SU-DHL-6 (cell line): ENCODE data around the gene CDKN2C.
A peak's percentile ranks its signal among the peaks of the same experiment; 100 is the strongest.

Experiments
- H2AFZ ChIP-seq: fragments of 200-600 bp; sonication (generic); 2 replicates; pipeline ENCODE4 v1.6.1; 2014; ENCODE audit warnings: low read depth, mild to moderate bottlenecking, moderate library complexity, mixed read lengths, antibody characterized with exemption, low read length; ENCODE audit not compliant: severe bottlenecking
- H3F3A ChIP-seq: fragments of 200-600 bp; shearing (Covaris generic); 2 replicates; pipeline ENCODE4 v1.6.0; 2016; ENCODE audit warnings: antibody characterized with exemption, mild to moderate bottlenecking; ENCODE audit not compliant: insufficient read depth
- H3K27ac ChIP-seq: fragments of 200-600 bp; sonication (generic); 2 replicates; pipeline ENCODE4 v1.5.1; 2016; ENCODE audit warnings: low read depth, mild to moderate bottlenecking, low read length, moderate library complexity, mixed read lengths
- H3K27me3 ChIP-seq: fragments of 200-600 bp; sonication (generic), shearing (Covaris generic); 2 replicates; pipeline ENCODE4 v1.6.0; 2014; ENCODE audit warnings: mild to moderate bottlenecking, low read length
- H3K36me3 ChIP-seq: fragments of 200-600 bp; sonication (generic); 2 replicates; pipeline ENCODE4 v1.6.1; 2014; ENCODE audit warnings: mild to moderate bottlenecking, low read length, mixed read lengths
- H3K4me2 ChIP-seq: fragments of 300-600, 200-600 bp; shearing (Covaris generic), sonication (generic); 2 replicates; pipeline ENCODE4 v1.6.0; 2014; ENCODE audit warnings: low read length, low read depth, mild to moderate bottlenecking; ENCODE audit not compliant: poor library complexity, severe bottlenecking
- H3K4me3 ChIP-seq: fragments of 200-600 bp; sonication (generic); 2 replicates; pipeline ENCODE4 v1.5.1; 2014; ENCODE audit warnings: antibody characterized with exemption, low read length, mild to moderate bottlenecking, mixed read lengths; ENCODE audit not compliant: insufficient read depth, poor library complexity, severe bottlenecking
- H3K79me2 ChIP-seq: fragments of 200-600 bp; sonication (generic); 2 replicates; pipeline ENCODE4 v1.6.1; 2014; ENCODE audit warnings: mild to moderate bottlenecking, low read length, moderate library complexity; ENCODE audit not compliant: insufficient read depth
- H3K9ac ChIP-seq: fragments of 200-600 bp; sonication (generic); 2 replicates; pipeline ENCODE4 v1.7.0; 2014; ENCODE audit warnings: mild to moderate bottlenecking, low read length
- H3K9me2 ChIP-seq: fragments of 200-600 bp; sonication (generic); replicated peaks from 2 replicates; pipeline ENCODE4 v1.6.1; 2014; ENCODE audit warnings: low read length; ENCODE audit not compliant: insufficient read depth
- H3K9me3 ChIP-seq: fragments of 200-600 bp; sonication (generic); 2 replicates; pipeline ENCODE4 v1.6.1; 2014; ENCODE audit warnings: low read length, mixed read lengths; ENCODE audit not compliant: insufficient read depth
- H4K20me1 ChIP-seq: fragments of 200-600 bp; sonication (generic); 2 replicates; pipeline ENCODE4 v1.6.1; 2014; ENCODE audit warnings: low read depth, mild to moderate bottlenecking, antibody characterized with exemption, low read length, moderate library complexity, mixed read lengths
- EZH2phosphoT487 ChIP-seq: fragments of 200-600 bp; sonication (generic), shearing (Covaris generic); conservative IDR thresholded peaks from 2 replicates; pipeline ENCODE4 v1.6.1; 2018; ENCODE audit warnings: mild to moderate bottlenecking, antibody characterized with exemption, low read length, moderate library complexity, mixed read lengths
- TF ChIP-seq, protein P1 (sequence below): fragments of 200-600 bp; sonication (generic); IDR thresholded peaks from one replicate; pipeline ENCODE4 v1.5.1; 2017; ENCODE audit warnings: antibody characterized with exemption, mild to moderate bottlenecking, low read length, moderate library complexity; ENCODE audit not compliant: insufficient read depth, poor library complexity, severe bottlenecking

The CDKN2C gene

GRCh38 chr1:50966991-50967390, 3.1 kb upstream of the CDKN2C start:
- H3K79me2 ChIP-seq, result peaks cover 31% of the 10 kb centered on the region
- peak overlapping the region; percentile 49 for H2AFZ ChIP-seq
- H3K4me3 ChIP-seq, result peak overlapping the region; percentile 94
- H3K9me2 ChIP-seq, result no peaks in the 10 kb centered on the region
- TF ChIP-seq, protein P1, sequence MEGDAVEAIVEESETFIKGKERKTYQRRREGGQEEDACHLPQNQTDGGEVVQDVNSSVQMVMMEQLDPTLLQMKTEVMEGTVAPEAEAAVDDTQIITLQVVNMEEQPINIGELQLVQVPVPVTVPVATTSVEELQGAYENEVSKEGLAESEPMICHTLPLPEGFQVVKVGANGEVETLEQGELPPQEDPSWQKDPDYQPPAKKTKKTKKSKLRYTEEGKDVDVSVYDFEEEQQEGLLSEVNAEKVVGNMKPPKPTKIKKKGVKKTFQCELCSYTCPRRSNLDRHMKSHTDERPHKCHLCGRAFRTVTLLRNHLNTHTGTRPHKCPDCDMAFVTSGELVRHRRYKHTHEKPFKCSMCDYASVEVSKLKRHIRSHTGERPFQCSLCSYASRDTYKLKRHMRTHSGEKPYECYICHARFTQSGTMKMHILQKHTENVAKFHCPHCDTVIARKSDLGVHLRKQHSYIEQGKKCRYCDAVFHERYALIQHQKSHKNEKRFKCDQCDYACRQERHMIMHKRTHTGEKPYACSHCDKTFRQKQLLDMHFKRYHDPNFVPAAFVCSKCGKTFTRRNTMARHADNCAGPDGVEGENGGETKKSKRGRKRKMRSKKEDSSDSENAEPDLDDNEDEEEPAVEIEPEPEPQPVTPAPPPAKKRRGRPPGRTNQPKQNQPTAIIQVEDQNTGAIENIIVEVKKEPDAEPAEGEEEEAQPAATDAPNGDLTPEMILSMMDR, result no peak
- TF ChIP-seq EZH2phosphoT487, result no peak
- H3K9me3 ChIP-seq, result no peaks in the 10 kb centered on the region
- peaks cover 17% of the 10 kb centered on the region for H3K36me3 ChIP-seq
- H3K27ac ChIP-seq, result peak overlapping the region; percentile 99; the same call in 1 of the 2 replicates
- H4K20me1 ChIP-seq, result peaks cover 11% of the 10 kb centered on the region
- peak overlapping the region; percentile 83 for H3K4me2 ChIP-seq
- peak overlapping the region; percentile 99 for H3K9ac ChIP-seq
- H3K27me3 ChIP-seq, result no peaks in the 10 kb centered on the region
- H3F3A ChIP-seq, result peaks cover 48% of the 10 kb centered on the region

- no peaks in the 10 kb centered on the region for H3K27me3 ChIP-seq
- peaks cover 36% of the 10 kb centered on the region for H3K79me2 ChIP-seq
- H3K36me3 ChIP-seq, result peaks cover 21% of the 10 kb centered on the region
- H3K27ac ChIP-seq, result peak overlapping the region; percentile 99
- H3K9me3 ChIP-seq, result no peaks in the 10 kb centered on the region
- H2AFZ ChIP-seq, result peak overlapping the region; percentile 49
- H3K4me2 ChIP-seq, result peak overlapping the region; percentile 83
- H3K9ac ChIP-seq, result peak overlapping the region; percentile 99
- no peaks in the 10 kb centered on the region for H3K9me2 ChIP-seq
- H3F3A ChIP-seq, result peaks cover 51% of the 10 kb centered on the region
- TF ChIP-seq, protein P1, result no peak
- no peak for TF ChIP-seq EZH2phosphoT487
- H3K4me3 ChIP-seq, result peak overlapping the region; percentile 94
- peaks cover 12% of the 10 kb centered on the region for H4K20me1 ChIP-seq
Measured at GRCh38 chr1:50967416-50968157, 2.5 kb upstream of the CDKN2C start.

DNA sequence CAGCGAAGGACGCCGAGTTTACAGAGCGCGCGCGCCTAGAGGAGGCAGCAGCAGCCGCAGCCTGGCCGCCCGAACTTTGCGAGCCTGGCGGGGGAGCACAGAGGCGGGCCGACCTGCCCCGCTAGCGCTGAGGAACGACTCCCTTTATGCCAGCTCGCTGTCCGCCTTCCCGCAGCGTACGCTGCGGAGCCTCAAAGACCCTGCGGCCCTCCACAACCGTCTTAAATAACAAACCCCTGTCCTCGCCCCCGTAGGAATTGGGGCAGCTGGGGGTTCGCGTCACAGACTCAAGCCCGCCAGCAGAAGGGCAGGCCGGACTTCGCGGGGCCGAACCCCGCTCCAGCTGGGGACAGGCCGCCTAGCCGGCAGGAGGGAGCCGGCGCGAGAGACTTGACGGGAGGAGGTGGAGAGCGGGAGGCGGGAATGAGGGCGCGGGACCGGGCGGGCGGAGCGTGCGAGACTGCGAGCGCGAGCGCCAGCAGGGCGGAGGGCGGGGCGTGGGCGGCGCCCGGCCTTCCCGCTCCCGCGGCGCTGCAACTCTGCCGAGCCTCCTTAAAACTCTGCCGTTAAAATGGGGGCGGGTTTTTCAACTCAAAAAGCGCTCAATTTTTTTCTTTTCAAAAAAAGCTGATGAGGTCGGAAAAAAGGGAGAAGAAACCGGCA, 1.8 kb upstream of the CDKN2C start:
- Histone ChIP-seq H3K79me2 (peaks cover 43% of the 10 kb centered on the region), H3K4me2 (peak overlapping the region; percentile 83), H3K4me3 (peak overlapping the region; percentile 94), H3K9me3 (no peaks in the 10 kb centered on the region), H3K36me3 (peaks cover 28% of the 10 kb centered on the region), H4K20me1 (peaks cover 12% of the 10 kb centered on the region), H3K9me2 (no peaks in the 10 kb centered on the region), H2AFZ (peak overlapping the region; percentile 89), H3F3A (peaks cover 51% of the 10 kb centered on the region), H3K27me3 (no peaks in the 10 kb centered on the region), H3K27ac (peak overlapping the region; percentile 99), H3K9ac (peak overlapping the region; percentile 99)
- TF ChIP-seq EZH2phosphoT487, result no peak
- TF ChIP-seq, protein P1, result peak; percentile 39
